Measurements from ENCODE around the gene VANGL1. TPM values are rescaled to one million over a fixed set of nuclear protein-coding genes. Genes with fewer than 3 reads are reported as not detected.
A peak's percentile ranks its signal among the peaks of the same experiment; 100 is the strongest.

Gene VANGL1
- total RNA-seq, 1 donor from 2014 or later, result 15.3 TPM

GRCh38 chr1:115677182-115677555 is 35.4 kb downstream of the VANGL1 start:
- no peaks in the 10 kb centered on the region for H3K27me3 Mint-ChIP-seq
- peaks cover 24% of the 10 kb centered on the region for H3K36me3 Mint-ChIP-seq
- peaks cover 18% of the 10 kb centered on the region for H3K4me1 Mint-ChIP-seq (ENCODE audit: unreplicated experiment)
- no peak for TF ChIP-seq CTCF (conservative IDR thresholded peaks at IDR 0.05)
- H3K4me3 Mint-ChIP-seq, result no peak overlapping the region
- H3K27ac Mint-ChIP-seq, result peak overlapping the region; percentile 30
- no peak for DNase-seq (ENCODE audit: extremely low spot score, unreplicated experiment)
- H3K9me3 Mint-ChIP-seq, result no peaks in the 10 kb centered on the region

- Mint-ChIP-seq H3K4me3 (no peak overlapping the region), H3K9me3 (no peaks in the 10 kb centered on the region), H3K4me1 (ENCODE audit: unreplicated experiment) (peaks cover 18% of the 10 kb centered on the region), H3K27me3 (no peaks in the 10 kb centered on the region), H3K36me3 (peaks cover 24% of the 10 kb centered on the region), H3K27ac (no peak overlapping the region)
- no peak for DNase-seq (ENCODE audit: extremely low spot score, unreplicated experiment)
- TF ChIP-seq CTCF (conservative IDR thresholded peaks at IDR 0.05), result peak; percentile 37
Measured at GRCh38 chr1:115677565-115677964, 35.8 kb downstream of the VANGL1 start.

DNA sequence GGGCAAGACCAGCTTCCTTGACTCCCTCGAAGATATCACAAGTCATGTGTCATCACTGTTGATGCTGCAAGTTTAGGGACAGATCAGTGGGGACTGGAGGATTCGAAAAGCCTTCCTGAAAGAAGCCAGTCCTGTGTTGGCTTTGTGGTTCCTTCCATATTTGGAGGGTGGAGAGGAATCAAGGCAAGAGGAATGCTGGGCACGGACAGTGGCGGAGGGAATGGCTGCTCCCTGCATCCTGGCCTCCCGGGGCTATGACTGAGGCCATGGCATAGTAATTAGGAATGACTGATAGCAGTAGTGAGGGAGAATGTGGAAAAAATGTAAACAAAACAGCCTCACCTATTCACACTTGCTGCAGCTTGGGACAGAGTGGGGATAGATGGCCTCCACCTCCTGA is 36.4 kb downstream of the VANGL1 start:
- Mint-ChIP-seq H3K9me3 (no peaks in the 10 kb centered on the region), H3K27me3 (no peaks in the 10 kb centered on the region)

GRCh38 chr1:115679141-115679611 is 37.4 kb downstream of the VANGL1 start:
- H3K27me3 Mint-ChIP-seq, result no peaks in the 10 kb centered on the region
- H3K36me3 Mint-ChIP-seq, result peaks cover 16% of the 10 kb centered on the region
- peaks cover 10% of the 10 kb centered on the region for H3K4me1 Mint-ChIP-seq (ENCODE audit: unreplicated experiment)
- H3K4me3 Mint-ChIP-seq, result no peak overlapping the region
- H3K9me3 Mint-ChIP-seq, result no peaks in the 10 kb centered on the region
- H3K27ac Mint-ChIP-seq, result no peak overlapping the region
- TF ChIP-seq CTCF (conservative IDR thresholded peaks at IDR 0.05), result no peak
- no peak for DNase-seq (ENCODE audit: extremely low spot score, unreplicated experiment)

More for the DNA sequence above, 36.4 kb downstream of the VANGL1 start:
- DNase-seq (ENCODE audit: extremely low spot score, unreplicated experiment), result no peak
- no peak for TF ChIP-seq CTCF (conservative IDR thresholded peaks at IDR 0.05)
- H3K27ac Mint-ChIP-seq, result no peak overlapping the region
- peaks cover 21% of the 10 kb centered on the region for H3K36me3 Mint-ChIP-seq
- H3K4me3 Mint-ChIP-seq, result no peak overlapping the region
- peaks cover 15% of the 10 kb centered on the region for H3K4me1 Mint-ChIP-seq (ENCODE audit: unreplicated experiment)

DNA sequence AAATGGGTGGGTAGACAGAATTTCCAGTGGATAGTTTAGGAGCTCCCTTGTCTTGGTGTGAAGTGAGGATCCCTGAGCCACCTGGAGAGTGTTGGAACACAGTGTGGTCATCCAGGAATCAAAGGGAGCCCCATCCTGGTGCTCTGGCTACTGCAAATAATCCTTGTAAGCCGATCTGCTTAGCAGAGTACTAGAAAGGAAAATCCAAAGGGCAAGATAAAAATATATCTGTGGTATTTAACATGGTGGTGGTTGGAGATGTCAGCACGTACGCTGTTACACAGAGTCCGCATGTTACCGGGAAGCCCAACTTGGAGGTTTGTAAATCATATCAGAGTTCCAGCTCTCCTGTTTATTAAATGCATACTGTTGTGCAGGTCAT is 39.0 kb downstream of the VANGL1 start:
- no peak overlapping the region for H3K27ac Mint-ChIP-seq
- peaks cover 19% of the 10 kb centered on the region for H3K36me3 Mint-ChIP-seq

More for the DNA sequence above, 39.0 kb downstream of the VANGL1 start:
- no peak for DNase-seq (ENCODE audit: extremely low spot score, unreplicated experiment)
- Mint-ChIP-seq H3K27me3 (no peaks in the 10 kb centered on the region), H3K4me1 (ENCODE audit: unreplicated experiment) (peaks cover 5% of the 10 kb centered on the region), H3K4me3 (no peak overlapping the region), H3K9me3 (no peaks in the 10 kb centered on the region)
- no peak for TF ChIP-seq CTCF (conservative IDR thresholded peaks at IDR 0.05)

Measured in type B pancreatic cell (in vitro differentiated cells).